Stimulated activated CD8-positive, alpha-beta memory T cell treated with anti-CD3 and anti-CD28 coated beads, Interleukin-15, amount 100 ng/mL, for 1 hour (primary cell): Measurements from ENCODE around the gene RIMS1.

ENCODE experiments used
- DNase-seq: peaks from one replicate; pipeline ENCODE4 v3.0.0-alpha.2; 2020; ENCODE audit warnings: low read depth

The RIMS1 gene

DNA sequence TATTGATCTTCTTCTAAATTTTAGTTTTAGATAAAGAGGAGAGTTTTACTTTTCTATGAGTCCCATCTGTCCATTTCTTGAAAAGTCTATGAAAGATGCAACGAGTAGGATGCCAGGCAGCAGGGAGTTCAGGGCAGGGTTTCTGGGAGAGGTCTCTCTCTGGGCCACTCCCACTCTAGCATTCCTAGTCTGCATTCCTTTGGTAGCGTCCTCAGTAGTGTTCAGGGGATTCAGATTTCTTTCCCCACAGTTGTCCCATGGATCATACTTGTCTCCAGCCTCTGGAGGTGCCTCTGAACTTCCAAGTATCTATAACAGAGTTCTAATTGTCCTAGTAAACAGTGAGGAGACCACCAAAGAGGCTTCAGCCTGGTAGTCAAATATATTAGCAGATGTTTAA lies 225.3 kb downstream of the RIMS1 start:
- DNase-seq = no peak

DNA sequence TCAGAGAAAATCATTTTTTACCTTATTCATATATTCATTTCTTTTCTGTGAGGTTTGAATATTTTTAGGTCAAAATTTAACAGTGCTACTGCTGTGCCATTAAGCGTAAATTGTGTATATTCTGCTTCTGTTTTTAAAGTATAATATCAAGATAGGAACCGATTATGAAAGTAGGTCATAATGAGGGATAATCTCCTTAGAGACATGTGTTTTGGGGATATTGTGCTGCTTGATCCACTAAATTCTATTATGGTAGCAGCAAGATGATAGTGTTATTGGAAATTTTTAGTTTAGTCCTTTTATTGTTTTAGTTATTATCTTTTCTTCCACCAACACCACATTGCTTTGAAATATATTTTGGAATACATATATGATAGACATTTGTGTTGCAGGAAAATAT lies 244.0 kb downstream of the RIMS1 start:
- no peak for DNase-seq

DNA sequence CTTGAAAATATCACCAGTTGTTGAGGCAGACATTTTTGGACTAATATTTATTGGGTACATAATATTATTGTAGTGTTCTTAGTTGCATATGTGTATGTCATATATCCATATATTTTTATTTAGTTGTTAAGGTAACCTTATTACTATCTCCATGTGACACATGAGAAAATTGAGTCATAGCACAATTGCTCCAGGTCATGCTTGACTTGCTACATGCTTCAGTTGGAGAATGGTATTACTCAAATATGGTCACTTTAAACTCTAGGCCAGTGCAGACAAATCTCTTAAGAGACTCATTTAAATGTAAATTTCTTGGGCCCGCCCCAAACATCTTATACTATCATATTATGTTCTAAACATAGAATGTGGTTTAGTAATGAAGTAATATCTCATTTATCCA lies 246.1 kb downstream of the RIMS1 start:
- DNase-seq = no peak

DNA sequence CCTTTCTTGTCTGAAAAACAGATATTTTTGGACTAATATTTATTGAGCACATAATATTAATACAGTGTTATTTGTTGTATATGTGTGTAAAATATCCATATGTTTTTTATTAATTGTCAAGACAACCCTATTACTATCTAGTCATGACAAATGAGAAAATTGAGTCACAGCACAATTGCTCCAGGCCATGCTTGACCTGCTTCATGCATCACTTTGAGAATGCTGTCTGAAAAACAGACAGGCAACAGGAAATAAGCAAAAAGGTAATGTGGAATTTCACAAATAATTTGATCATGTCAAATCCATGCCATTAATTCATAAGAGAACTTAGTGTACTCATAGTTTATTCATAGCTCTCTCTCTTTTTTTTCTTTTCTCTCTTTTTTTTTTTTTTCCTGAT lies 246.5 kb downstream of the RIMS1 start:
- no peak for DNase-seq

- no peak for DNase-seq
Measured at GRCh38 chr6:72133324-72133723, 247.0 kb downstream of the RIMS1 start.

DNA sequence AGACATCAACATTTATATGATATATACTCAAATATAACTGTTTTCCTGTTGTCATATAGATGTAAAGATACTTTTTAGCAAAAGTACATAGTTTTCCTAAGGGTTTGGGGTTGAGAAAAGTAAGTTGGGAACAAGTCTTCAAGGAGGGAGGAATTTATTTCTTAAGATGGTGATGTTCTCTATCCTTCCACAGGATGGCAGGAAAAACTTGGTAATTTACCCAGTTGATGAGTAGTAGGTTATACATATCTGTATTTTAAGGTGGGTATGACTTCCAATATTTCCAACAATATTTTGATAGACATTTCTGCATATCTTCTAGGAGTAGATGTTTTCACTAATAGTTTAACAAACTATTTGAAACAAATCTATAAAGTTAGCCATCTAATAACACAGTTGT lies 254.4 kb downstream of the RIMS1 start:
- DNase-seq = no peak

DNA sequence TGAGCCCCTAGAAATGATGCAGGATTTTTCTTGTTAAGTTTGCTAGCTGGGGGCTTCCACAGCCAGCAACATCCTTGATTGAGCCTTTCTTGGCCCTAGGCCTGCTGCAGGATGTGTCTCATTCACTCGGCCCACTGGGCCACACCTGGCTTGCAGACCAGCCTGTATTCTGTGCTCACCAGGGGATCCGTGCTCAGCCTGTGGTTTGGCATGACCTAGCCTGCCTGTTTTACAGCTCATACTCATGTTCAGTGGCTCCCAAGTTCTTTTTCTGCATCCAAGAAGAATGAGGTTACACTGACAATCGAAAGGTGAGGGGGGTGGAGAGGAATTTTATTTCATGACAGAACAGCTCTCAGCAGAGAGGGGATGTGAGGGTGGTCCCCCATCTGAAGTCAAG lies 263.4 kb downstream of the RIMS1 start:
- DNase-seq = no peak

GRCh38 chr6:72151742-72152141 lies 265.4 kb downstream of the RIMS1 start:
- no peak for DNase-seq

GRCh38 chr6:72175916-72176315 lies 289.6 kb downstream of the RIMS1 start:
- no peak for DNase-seq

DNA sequence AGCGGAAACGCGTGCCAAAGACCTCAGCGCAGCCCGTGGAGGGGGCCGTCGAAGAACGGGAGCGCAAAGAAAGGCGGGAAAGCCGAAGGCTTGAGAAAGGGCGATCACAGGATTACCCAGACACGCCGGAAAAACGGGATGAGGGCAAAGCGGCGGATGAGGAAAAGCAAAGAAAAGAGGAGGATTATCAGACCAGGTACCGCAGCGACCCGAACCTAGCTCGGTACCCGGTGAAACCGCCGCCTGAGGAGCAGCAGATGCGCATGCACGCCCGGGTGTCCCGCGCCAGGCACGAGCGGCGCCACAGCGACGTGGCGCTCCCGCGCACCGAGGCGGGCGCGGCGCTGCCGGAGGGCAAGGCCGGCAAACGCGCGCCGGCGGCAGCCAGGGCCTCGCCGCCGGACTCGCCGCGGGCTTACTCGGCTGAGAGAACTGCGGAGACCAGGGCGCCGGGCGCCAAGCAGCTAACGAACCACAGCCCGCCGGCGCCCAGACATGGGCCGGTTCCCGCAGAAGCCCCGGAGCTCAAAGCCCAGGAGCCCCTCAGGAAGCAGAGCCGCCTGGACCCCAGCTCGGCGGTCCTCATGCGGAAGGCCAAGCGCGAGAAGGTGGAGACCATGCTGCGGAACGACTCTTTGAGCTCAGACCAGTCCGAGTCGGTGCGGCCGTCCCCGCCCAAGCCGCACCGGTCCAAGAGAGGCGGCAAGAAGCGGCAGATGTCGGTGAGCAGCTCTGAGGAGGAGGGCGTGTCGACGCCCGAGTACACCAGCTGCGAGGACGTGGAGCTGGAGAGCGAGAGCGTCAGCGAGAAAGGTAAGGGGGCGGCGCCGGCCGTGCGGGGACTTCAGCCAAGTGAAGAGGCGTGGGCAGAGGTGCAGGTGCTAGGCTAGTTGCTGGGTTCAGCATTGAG lies 296.2 kb downstream of the RIMS1 start:
- no peak for DNase-seq

GRCh38 chr6:72203983-72204382 lies 317.6 kb downstream of the RIMS1 start:
- no peak for DNase-seq

DNA sequence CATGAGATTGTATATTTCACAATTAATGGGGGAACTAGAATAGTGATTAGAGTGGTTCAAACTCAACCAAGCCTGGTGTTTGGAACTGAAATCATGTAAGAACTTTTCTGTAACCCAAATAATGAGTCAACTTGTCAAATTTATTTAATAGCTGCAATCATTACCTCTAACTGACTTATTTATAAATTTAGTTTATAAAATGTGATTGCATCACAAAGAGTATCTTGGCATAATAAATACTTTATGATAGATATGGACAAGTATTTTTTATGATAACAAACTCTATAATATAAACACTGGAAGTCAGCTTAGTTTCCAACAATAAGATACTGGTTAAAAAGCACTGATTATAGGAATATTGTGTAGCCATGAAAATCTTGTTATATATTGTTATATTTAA lies 319.1 kb downstream of the RIMS1 start:
- DNase-seq = no peak

- no peak for DNase-seq
Measured at GRCh38 chr6:72206606-72207005, 320.3 kb downstream of the RIMS1 start.

DNA sequence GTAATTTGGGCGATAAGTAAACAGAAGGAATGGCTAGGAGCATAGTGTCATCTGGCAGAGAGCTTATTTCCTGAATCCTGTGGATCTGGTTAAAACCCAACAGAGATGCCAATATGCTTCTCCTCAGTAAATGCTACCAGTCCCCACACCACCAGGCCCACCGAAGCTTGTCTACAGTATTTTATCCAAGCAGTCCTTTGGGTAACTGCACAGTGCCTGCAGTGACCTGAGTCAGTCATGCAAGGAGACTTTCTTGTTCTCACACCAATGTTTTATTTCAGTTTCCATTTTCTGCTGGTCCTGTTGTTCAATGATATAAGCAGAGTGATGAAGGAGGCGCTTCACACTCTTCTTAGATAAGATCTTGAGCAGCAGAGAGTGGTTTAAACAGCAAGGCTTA lies 326.3 kb downstream of the RIMS1 start:
- no peak for DNase-seq

DNA sequence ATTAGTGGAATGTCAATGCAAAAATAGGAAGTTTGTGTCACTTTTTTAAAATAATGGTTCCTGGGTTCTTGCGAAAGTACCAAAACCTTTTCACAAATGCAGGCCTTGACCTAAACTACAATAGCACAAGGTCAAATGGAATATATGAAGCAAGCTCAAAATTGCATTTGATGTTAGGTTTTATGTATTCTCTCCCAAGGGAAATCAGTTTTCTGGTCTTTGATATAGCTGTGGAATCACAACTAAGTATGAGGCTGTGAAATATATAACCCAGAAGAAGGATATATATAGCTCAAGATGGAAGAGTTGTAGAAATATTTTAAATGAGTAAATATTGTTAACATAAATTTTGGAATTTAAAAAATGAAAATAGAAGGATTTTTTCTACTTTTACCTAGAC lies 327.3 kb downstream of the RIMS1 start:
- no peak for DNase-seq

DNA sequence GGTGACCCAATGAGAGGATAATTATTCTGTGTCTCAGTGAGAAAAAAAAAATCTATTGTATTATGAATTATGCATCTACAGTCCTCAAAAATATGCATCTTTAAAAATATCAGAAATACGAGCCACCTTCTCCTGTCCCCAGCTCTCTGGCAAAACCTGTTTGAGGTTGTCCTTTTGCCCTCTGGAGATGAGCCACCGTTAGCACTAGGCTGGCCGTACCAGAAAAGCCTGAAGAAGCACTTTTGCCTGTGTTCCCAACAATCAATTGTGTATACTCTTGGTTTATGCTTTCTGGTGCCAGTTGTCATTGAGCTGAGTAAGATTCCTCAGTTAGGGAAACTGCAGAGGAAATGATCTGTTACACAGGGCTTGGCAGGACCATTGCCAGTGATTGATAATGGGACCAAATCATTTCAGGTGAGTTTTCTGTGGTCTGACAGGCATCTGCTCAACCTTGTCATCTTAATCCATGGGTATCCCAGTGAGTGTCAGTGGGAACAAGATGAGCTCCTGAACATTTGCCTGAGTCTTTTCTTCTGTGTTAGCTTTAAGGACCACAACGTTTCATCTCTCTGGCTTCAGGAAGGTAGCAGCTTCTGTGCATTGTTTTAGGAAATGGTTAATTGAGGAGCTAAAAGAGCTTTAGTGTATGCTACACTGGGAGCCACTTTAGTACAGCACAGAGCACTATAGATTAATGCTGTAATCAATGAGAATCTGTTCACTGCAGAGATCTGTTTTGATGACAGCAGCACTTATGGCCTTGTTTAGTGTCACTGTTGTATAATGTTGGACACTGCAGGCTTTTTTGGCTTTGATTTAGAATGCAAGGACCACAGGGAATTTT lies 330.1 kb downstream of the RIMS1 start:
- no peak for DNase-seq

DNA sequence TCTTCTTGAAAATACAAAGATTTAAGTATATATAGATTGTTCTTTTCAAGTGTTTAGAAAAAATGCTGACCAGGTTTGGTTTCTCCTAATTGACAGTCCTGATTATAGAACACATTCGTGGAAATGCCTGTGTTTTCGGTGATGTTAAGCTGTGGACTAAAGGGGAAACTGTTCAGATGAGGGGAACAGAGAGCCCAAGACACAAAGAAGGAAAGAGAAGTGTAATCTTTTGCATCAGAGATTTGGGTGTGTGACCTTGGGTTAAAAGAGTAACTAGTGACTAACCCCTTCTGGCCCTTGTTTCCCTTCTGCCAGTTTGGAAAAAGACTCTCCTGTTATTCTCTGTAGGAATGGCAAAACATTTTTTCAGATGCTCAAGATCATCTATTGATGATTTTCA lies 331.3 kb downstream of the RIMS1 start:
- no peak for DNase-seq

DNA sequence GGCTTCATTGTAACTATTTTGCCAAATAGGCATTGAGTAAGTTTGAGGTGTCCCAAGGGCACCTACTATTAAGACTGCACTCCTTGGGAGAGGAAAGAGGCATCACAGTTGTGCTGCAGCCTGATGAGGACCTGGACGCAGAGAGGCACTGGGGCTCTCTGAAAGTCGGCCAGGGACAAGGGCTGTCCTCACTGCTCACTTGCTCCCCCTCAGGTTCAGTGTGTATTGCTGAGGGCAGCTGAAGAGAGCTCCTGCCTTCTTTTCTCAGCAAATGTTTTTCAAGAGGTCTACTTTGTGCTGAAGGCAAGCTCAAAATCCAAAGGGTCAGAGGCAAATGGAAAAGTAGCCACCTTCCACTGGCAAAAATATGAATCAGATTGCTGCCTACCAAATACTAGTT lies 331.8 kb downstream of the RIMS1 start:
- no peak for DNase-seq

- DNase-seq = no peak
Measured at GRCh38 chr6:72219536-72219935, 333.2 kb downstream of the RIMS1 start.

DNA sequence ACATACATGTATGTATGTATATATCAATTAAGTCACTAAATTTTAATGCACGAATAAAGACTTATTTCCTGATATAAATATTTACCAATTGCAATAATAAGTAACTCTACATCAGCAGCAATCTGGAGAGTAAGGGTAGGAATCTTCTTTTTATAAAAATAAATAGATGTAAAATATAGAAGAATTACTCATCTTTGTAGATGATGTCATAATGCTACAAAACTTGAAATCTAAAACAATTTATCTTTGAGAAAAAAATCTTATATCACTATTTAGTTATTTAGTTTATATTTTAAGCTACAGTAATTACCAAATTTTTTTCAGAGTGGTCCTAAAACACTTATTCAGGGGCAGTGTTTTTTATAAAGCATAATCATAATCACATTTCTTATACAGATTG lies 351.7 kb downstream of the RIMS1 start:
- no peak for DNase-seq

GRCh38 chr6:72238900-72239299 lies 352.6 kb downstream of the RIMS1 start:
- DNase-seq = no peak

- DNase-seq = no peak
Measured at GRCh38 chr6:72245565-72245964, 359.2 kb downstream of the RIMS1 start.

GRCh38 chr6:72246926-72247325 lies 360.6 kb downstream of the RIMS1 start:
- no peak for DNase-seq
